ENCODE results near the gene LTBP1.

DNA sequence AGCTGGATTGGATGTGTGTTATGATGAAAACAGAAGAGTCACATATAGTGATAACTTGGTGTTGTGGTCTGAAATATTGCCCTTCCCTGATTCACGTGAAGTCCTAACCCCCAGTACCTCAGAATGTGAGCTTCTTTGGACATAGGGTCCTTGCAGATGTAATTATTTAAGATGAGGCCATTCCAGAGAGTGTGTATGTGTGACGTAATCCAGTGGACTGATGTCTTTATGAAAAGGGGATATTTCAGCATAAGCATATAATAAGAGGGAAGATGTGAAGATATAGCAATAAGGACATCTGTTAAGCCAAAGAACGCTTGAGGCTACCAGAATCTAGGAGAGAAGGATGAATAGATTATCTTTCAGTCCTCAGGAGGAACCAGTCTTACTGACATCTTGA lies 62.5 kb downstream of the LTBP1 start:
- TF ChIP-seq CTCF (IDR thresholded peaks at IDR 0.05): no peak
- TF ChIP-seq POLR2A (IDR thresholded peaks at IDR 0.05): no peak
- TF ChIP-seq POLR2AphosphoS5 (IDR thresholded peaks at IDR 0.05): no peak

Measured in suprapubic skin (tissue), 4 donors.